Aorta (tissue), 5 donors: ENCODE data around the gene LPP. TPM values are rescaled to one million over a fixed set of nuclear protein-coding genes. Genes with fewer than 3 reads are reported as not detected.

ENCODE experiments used
- ATAC-seq: fragments of 200-7000 bp; cut with Tn5 transposase; one replicate; pipeline ENCODE4 v1.9.1; 2022; ENCODE audit warnings: moderate library complexity; ENCODE audit not compliant: low FRiP score
- DNase-seq, 2 donors: peaks; one replicate each; pipeline ENCODE4 v3.0.0-alpha.2; 2020
- H3K27ac ChIP-seq, 2 donors: one replicate each; pipeline ENCODE4 v1.5.1; 2013; ENCODE audit warnings: low read length in 2 of 2, mild to moderate bottlenecking in 2 of 2, moderate library complexity in 2 of 2, control low read depth in 1 of 2, inconsistent platforms in 1 of 2, low read depth in 1 of 2
- H3K27me3 ChIP-seq, 2 donors: one replicate each; pipeline ENCODE4 v1.6.1; 2013; ENCODE audit warnings: control low read depth in 1 of 2, low read length in 1 of 2, mild to moderate bottlenecking in 1 of 2, moderate library complexity in 1 of 2; ENCODE audit not compliant: insufficient read depth in 2 of 2, control insufficient read depth in 1 of 2
- H3K36me3 ChIP-seq, 2 donors: one replicate each; pipeline ENCODE4 v1.6.1; 2013; ENCODE audit warnings: control low read depth in 1 of 2, low read length in 1 of 2, mild to moderate bottlenecking in 1 of 2; ENCODE audit not compliant: insufficient read depth in 2 of 2, control insufficient read depth in 1 of 2
- H3K4me1 ChIP-seq, 2 donors: one replicate each; pipeline ENCODE4 v1.6.1; 2013; ENCODE audit warnings: low read length in 2 of 2, control low read depth in 1 of 2, mild to moderate bottlenecking in 1 of 2, moderate library complexity in 1 of 2; ENCODE audit not compliant: insufficient read depth in 2 of 2, control insufficient read depth in 1 of 2
- H3K4me3 ChIP-seq, 2 donors: one replicate each; pipeline ENCODE4 v1.5.1; 2013; ENCODE audit warnings: low read length in 2 of 2, control low read depth in 1 of 2, mild to moderate bottlenecking in 1 of 2
- H3K9me3 ChIP-seq: one replicate; pipeline ENCODE4 v1.6.1; 2013; ENCODE audit warnings: mild to moderate bottlenecking, low read length; ENCODE audit not compliant: control insufficient read depth
- WGBS, 2 donors: extraction: QIAGEN DNeasy Blood & Tissue Kit; methylation state at CpG; one replicate each; pipeline ENCODE4 v1.1.7; 2013; 5-methylcytosine and 5-hydroxymethylcytosine counted together
- intact Hi-C, 2 donors: fragments of 100-400 bp; cut with DNase I; formaldehyde crosslinking; loops; one replicate each; pipeline versions ENCODE4 v1.14.2 to v1.15.0; 2022
- polyA plus RNA-seq, 2 donors: library from polyadenylated mRNA; stranded (reverse); fragments of 200-250 nt; gene quantifications; one replicate each; pipeline ENCODE4 v1.2.3, GENCODE V29; 2013
- total RNA-seq, 2 donors: library from RNA; stranded (reverse); fragmentation: NEBNext Ultra II Directional; extraction: Animal tissue kit (Norgen Biotek cat#: 25700); gene quantifications; one replicate each; pipeline ENCODE4 v1.2.1, GENCODE V29; 2021
- donor health status: healthy with polysubstance abuse.
- donor health status: Bipolar disorder and iron deficiency.
- donor health status: DM: no; HTN: no; CAD: no.
- donor health status: DM: no; HTN: no; CAD: no.
- donor health status: DM: yes; HTN: yes; CAD: no.

LPP gene
- total and polyA plus RNA-seq, 4 donors = 37.7 to 2,536 (median 527) TPM

- DNase-seq = peak in 1 of 2 donors; percentile 71
- Histone ChIP-seq H3K9me3 (no peaks in the 10 kb centered on the region), H3K4me3 (no peak overlapping the region), H3K27ac (peak overlapping the region; percentile 57 to 64), H3K4me1 (peaks cover 6 to 12% of the 10 kb centered on the region in 2 donors), H3K36me3 (no peaks in the 10 kb centered on the region), H3K27me3 (no peaks in the 10 kb centered on the region)
- intact Hi-C loops = no loop called here
- peak; percentile 66 for ATAC-seq
- 3 to 21% methylated on average over 3 to 5 of the region's 5 CpGs for WGBS, 2 donors
Measured at GRCh38 chr3:188389711-188390342, 235.9 kb downstream of the LPP start.

GRCh38 chr3:188390343-188390718 lies 236.4 kb downstream of the LPP start:
- 3 to 4% methylated on average over 4 of the region's 4 CpGs for WGBS, 2 donors

GRCh38 chr3:188390775-188391443 lies 237.0 kb downstream of the LPP start:
- Histone ChIP-seq H3K27me3 (no peaks in the 10 kb centered on the region), H3K4me1 (peaks cover 6 to 12% of the 10 kb centered on the region in 2 donors), H3K36me3 (no peaks in the 10 kb centered on the region), H3K9me3 (no peaks in the 10 kb centered on the region), H3K4me3 (no peak overlapping the region), H3K27ac (peak overlapping the region in 1 of 2 donors; percentile 84)
- ATAC-seq = no peak
- 22 to 25% methylated on average over 8 of the region's 8 CpGs for WGBS, 2 donors
- intact Hi-C loops = no loop called here
- DNase-seq = no peak

More at GRCh38 chr3:188390343-188390718, 236.4 kb downstream of the LPP start:
- Histone ChIP-seq H3K27me3 (no peaks in the 10 kb centered on the region), H3K27ac (peak overlapping the region; percentile 57 to 68), H3K36me3 (no peaks in the 10 kb centered on the region), H3K4me3 (no peak overlapping the region), H3K4me1 (peaks cover 6 to 12% of the 10 kb centered on the region in 2 donors), H3K9me3 (no peaks in the 10 kb centered on the region)
- intact Hi-C loops = no loop called here
- ATAC-seq (no peak), DNase-seq (peak in 1 of 2 donors; percentile 62)

- no peak for ATAC-seq
- no peaks in the 10 kb centered on the region for H3K27me3 ChIP-seq
- no peak for DNase-seq
- intact Hi-C loops = no loop called here
- 67 to 71% methylated on average over 2 of the region's 2 CpGs for WGBS, 2 donors
- H3K4me1 ChIP-seq = peaks cover 8 to 12% of the 10 kb centered on the region in 2 donors
- H3K27ac ChIP-seq = no peak overlapping the region
- no peaks in the 10 kb centered on the region for H3K36me3 ChIP-seq
- no peak overlapping the region for H3K4me3 ChIP-seq
- no peaks in the 10 kb centered on the region for H3K9me3 ChIP-seq
Measured at GRCh38 chr3:188391592-188391991, 237.6 kb downstream of the LPP start.

- Histone ChIP-seq H3K27ac (no peak overlapping the region), H3K4me1 (peaks cover 13 to 14% of the 10 kb centered on the region in 2 donors), H3K4me3 (no peak overlapping the region), H3K27me3 (no peaks in the 10 kb centered on the region), H3K9me3 (no peaks in the 10 kb centered on the region), H3K36me3 (no peaks in the 10 kb centered on the region)
- DNase-seq (no peak), ATAC-seq (no peak)
- intact Hi-C loops = no loop called here
- 79 to 85% methylated on average over 4 of the region's 4 CpGs for WGBS, 2 donors
Measured at GRCh38 chr3:188392076-188392475, 238.1 kb downstream of the LPP start.

GRCh38 chr3:188394623-188395022 lies 240.7 kb downstream of the LPP start:
- intact Hi-C loops = no loop called here
- no peak for DNase-seq
- Histone ChIP-seq H3K4me1 (peaks cover 14 to 28% of the 10 kb centered on the region in 2 donors), H3K4me3 (no peak overlapping the region), H3K27me3 (no peaks in the 10 kb centered on the region), H3K9me3 (no peaks in the 10 kb centered on the region), H3K36me3 (no peaks in the 10 kb centered on the region), H3K27ac (no peak overlapping the region)
- 6% methylated on average over 1 of the region's 1 CpG for WGBS, 2 donors
- ATAC-seq = no peak

GRCh38 chr3:188396251-188396650 lies 242.3 kb downstream of the LPP start:
- H3K4me3 ChIP-seq = no peak overlapping the region
- no peak overlapping the region for H3K27ac ChIP-seq
- H3K27me3 ChIP-seq = no peaks in the 10 kb centered on the region
- no peak for DNase-seq
- no peak for ATAC-seq
- H3K9me3 ChIP-seq = no peaks in the 10 kb centered on the region
- intact Hi-C loops = no loop called here
- H3K36me3 ChIP-seq = no peaks in the 10 kb centered on the region
- WGBS, 2 donors = 82% methylated on average over 2 of the region's 2 CpGs
- peaks cover 5 to 34% of the 10 kb centered on the region in 2 donors for H3K4me1 ChIP-seq

GRCh38 chr3:188396900-188397299 lies 242.9 kb downstream of the LPP start:
- Histone ChIP-seq H3K27me3 (no peaks in the 10 kb centered on the region), H3K4me3 (no peak overlapping the region), H3K4me1 (peaks cover 5 to 29% of the 10 kb centered on the region in 2 donors), H3K27ac (no peak overlapping the region), H3K9me3 (no peaks in the 10 kb centered on the region), H3K36me3 (no peaks in the 10 kb centered on the region)
- intact Hi-C loops = no loop called here
- ATAC-seq = no peak
- DNase-seq = no peak
- 21 to 22% methylated on average over 3 of the region's 3 CpGs for WGBS, 2 donors
